Embryonic facial prominence (tissue), 1 donor: ENCODE results near the gene TNFRSF4.

Experiments used
- DNase-seq: peaks from one replicate; pipeline ENCODE4 v3.0.0-alpha.2; 2016; ENCODE audit errors: extremely low spot score

The TNFRSF4 gene

GRCh38 chr1:1169429-1170214 lies 44.3 kb downstream of the TNFRSF4 start:
- no peak for DNase-seq

DNA sequence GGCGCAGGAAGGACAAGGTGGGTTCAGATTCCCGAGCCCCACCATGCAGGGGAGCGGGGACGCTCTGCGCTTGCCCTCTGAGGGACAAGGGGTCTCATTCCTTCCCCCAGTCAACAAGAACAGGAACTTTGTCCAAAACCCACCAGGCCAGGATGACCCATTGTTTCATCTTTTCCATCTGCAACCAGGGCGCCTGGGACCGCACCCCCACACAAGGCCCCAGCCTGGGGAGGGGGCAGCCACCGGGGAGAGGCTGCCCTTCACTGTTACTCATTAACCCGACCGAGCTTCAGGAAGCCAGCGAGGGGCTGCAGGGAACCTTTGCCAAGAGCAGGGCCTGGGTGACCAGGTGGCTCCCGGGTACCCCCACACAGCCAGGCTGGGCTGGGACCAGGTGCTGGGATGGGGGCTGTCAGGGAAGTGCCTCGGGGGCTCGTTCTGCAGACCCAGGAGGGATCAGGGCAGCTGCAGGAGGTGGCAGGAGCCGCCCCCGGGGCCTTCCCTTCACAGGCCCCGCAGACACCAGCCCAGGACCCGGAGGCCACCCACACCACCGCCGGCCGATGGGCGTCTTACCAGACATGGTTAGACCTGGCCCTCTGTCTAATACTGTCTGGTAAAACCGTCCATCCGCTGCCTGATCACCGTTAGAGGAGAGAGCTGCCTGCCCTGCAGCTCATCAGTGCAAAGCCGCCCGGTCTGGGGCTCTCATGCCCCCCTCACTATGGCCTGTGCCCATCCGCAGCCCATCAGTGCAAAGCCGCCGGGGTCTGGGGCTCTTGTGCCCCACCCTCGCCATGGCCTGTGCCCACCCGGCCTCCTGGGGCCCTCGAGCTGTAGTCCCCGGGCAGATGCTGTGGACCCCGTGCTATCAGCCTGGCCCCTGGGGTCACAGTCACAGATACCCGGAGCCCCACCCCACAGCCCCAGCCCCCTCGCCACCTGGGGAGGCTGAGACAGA lies 45.2 kb downstream of the TNFRSF4 start:
- DNase-seq = no peak

GRCh38 chr1:1167841-1168450 lies 46.0 kb downstream of the TNFRSF4 start:
- DNase-seq = no peak

- DNase-seq = no peak
Observed at GRCh38 chr1:1167398-1167821, 46.5 kb downstream of the TNFRSF4 start.

GRCh38 chr1:1166642-1167397 lies 47.1 kb downstream of the TNFRSF4 start:
- DNase-seq = no peak

DNA sequence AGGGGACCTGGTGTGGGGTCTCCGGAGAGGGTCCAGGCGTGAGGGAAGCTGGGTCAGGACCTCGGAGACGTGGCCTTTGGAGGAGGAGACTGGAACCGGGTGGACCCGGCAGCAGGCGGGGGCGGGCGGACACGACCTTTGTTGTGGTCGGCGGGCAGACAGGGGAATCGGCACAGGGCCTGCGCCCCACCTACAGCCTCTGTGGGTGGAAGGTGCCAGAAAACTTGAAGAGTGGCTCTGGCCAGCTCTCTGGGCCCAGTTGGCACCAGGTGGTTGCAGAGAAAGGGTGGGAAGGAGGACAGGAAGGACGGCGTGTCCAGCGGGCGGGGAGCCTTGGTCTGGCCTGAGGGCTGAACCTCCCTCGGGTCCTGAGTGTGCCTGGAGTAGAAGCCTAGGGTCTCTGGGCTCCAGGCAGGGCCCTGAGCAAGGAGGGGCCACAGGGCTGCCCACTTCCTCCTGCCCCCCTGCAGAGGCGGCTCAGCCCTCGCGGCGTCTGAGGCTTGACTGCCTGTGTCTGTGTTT lies 48.0 kb downstream of the TNFRSF4 start:
- no peak for DNase-seq

DNA sequence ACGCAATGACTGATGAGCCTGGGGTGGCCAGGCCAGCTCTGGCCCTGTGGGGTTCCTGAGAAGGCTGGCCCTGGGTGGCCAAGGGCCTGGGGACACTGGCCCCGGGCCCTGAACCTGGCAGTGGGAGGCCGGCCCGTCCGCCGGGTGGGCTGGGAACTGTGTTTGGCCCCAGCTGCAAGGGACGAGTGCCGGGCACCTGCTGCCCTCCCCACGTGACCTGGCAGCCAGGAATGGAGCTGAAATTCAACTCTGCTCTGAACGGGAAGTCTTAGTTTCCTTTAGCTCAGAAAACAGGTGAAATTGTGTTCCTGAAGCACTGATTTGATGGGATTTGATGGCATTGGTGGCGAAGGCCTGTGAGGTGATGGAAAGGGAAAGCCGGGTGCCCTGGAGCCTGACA lies 48.5 kb downstream of the TNFRSF4 start:
- no peak for DNase-seq

GRCh38 chr1:1164701-1165451 lies 49.1 kb downstream of the TNFRSF4 start:
- DNase-seq = no peak

DNA sequence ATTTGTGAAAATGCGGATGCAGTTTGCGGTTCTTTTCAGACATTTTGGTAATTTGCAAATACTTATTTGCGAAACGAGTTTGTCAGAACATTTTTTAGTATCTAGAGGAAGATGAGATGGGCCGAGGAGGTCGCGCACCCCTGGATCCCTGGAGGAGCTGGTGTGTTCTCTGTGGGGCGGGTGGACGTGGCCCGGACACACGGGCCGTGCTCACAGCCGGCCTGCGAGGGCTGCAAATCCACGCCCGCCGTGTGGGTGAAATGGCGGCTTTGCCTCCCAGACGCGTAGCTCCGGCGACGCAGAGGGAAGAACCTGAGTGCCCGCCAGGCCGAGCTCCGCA lies 49.6 kb downstream of the TNFRSF4 start:
- no peak for DNase-seq

GRCh38 chr1:1163538-1164070 lies 50.3 kb downstream of the TNFRSF4 start:
- DNase-seq = no peak

GRCh38 chr1:1162597-1163537 lies 51.1 kb downstream of the TNFRSF4 start:
- peak; percentile 29 for DNase-seq

DNA sequence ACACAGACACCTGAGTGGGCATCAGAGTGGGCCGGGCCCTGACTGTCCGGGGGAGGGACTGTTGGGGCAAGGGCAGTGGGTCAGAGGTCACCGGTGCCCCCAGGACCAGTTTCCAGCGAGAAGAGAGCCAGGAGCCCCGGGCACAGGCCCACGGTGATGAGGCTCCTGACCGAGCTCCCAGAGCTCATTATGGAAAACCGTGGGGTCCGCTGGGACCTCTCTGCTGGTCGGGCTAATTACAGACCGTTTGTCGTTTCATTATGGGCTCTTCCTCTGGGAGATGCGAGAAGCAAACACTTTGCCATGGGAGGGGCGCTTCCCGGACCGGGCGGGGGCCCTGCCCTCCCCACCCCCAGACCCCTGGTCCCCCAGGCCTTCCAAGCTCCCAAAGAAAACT lies 52.3 kb downstream of the TNFRSF4 start:
- DNase-seq = no peak
